GM21723 (cell line): ENCODE measurements around the gene RASA2.
A peak's percentile ranks its signal among the peaks of the same experiment; 100 is the strongest.
"Not testable (repeated sequence)": the region's sequence is repeated elsewhere in the genome, so short reads cannot be mapped to it uniquely, and the experiment has no call there.

Source experiments
- ATAC-seq: cut with Tn5 transposase; IDR thresholded peaks from one replicate; pipeline ENCODE4 v1.9.1; 2021; ENCODE audit warnings: mild to moderate bottlenecking, moderate library complexity; ENCODE audit not compliant: unreplicated experiment

The RASA2 gene

DNA sequence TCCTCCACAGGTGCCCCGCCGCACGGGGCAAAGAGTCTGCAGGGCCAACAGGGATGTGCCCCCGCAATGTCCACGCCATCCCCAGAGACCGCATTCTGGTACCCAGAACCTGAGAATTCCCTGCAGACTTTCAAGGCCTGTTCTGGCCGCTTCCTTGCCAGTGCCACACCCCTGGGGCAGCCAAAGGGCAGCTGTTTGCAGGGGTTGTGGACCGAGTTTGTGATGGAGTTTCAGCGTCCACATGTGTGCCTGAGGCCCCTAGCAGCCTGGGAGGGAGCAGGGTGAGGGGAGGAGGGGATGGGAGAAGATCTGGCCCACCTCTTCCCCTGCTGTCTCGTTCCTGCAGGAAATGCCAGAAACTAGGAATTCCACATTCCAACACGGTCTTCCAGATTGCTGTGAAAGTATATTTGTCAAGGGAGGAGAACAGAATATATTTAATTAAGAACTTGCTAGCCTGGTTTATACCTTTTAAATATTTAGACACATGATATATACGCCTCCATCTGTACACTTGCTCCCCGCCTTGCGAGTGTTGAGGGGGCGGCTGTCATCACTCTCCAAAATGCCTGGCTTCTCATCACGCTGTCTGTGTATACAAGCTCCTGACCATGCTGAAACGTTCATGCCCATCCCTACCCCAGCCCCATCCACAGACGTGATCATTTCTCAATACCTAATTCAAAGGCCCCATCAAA lies 31.1 kb upstream of the RASA2 start:
- no peak for ATAC-seq

DNA sequence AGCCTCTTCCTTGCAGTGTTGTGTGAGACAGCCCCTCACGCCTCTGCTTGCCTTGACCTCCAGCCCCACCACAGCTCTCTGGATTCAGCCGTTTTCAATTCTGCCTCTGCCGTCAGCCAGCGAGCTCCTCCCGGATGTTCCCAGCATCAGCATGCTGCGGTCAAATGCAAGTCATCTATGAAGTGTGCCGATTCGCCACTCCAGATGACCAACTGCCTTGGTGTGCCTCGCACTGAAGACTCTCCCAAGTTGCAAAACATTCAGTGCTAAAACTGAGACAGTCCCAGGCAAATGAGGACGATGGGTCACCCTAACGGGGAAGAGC lies 30.6 kb upstream of the RASA2 start:
- no peak for ATAC-seq

DNA sequence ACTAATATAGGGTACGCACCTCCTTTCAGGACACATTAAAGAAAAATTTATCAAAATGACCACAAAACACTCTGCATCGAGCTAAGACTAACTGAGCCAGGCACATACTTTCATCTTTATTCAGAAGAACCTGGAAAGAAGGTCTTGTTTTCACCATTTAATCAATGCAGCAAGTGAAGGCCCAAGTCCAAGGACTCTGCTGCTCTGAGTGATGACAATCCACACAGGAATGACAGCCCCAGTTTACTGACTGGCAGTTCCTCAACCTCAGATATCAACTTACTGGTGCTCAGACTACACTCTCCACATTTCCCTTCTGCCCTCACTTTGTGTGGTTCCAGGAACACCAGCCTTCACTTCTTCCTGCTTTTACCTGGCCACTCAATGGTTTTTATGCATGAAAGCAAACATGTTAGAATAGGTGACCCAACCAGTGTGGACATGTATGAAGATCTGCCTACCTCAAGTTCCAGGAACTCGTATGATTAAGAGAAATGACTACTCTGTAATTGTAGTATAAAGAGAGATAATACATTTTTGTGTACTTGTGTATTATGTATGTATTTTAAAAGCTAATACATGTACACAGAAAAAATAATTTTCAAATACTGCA lies 29.1 kb upstream of the RASA2 start:
- no peak for ATAC-seq

DNA sequence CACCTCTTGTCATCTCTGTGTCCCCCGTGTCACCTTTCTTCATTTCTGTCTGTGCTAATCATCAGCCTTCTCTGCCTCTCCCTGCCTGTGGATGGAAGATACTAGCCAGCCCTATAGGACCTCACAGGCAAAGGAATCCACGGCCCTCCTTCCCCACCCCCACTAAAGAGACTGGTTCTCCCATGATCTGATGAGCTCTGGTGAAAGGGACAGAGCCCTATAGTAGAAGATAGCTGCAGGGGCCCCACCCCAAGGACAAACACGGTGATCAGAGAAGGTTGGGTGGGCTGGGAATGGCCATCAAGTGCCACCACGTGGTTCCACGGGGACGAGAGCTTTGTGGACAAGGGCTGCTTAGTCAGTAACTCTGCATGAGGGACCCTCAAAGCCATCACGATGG lies 27.8 kb upstream of the RASA2 start:
- no peak for ATAC-seq

DNA sequence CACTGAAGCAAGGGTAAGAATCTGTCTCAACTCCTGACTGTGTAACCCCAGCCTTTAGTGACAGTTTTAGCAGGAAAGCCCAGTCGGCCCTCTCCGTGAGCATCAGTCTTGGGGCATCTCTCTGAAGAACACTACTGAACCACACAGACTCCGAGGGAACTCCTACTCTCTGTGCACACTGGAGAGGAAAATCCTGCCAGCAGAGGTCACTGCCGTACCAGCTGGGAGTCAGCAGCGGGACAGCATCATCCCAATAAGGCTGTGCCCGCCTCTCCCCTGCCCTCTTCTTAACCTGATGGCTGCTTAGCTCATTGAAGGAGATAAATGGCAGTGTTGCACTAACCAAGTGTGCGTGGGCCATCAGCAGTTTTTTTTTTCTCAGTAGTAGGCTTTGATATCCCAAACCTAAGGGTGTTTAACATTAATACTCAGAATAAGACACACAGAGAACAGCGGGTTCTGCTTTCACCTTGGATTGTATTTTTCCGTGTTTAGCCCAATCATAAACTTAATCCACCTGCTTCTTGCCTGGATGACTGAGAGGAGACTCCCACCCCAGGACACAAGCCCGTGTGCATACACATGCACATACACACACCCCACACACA lies 26.6 kb upstream of the RASA2 start:
- ATAC-seq: peak; percentile 96

DNA sequence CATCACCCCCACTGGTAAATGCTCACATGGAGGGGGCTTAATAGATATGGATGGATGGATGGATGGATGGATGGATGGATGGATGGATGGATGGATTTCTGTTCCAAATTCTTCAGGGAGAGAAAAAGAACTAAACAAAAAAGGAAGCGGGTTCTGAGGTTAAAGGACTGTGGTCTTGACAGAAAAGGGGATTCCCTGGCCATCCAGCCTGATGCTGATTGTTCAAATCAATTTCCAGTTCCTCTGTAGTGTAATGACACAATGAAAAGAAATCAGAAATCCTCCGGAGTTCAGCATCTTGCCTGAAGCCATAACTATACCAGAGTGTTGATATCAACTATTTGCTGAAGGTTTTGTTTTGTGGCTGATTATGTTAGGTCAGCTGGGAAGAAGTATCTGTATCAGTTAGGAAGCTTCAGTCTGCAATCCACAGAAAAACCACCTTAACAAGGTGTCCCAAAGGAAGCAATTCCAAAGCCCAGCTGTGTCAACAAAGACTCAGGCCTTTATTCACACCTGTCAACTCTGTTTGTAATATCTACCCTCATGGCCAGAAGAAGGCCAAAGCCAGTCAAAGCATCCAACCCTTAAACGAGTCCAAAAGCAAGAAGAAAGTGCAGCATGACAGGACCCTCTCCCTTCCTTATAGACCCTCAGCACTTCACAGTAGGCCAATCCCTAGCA lies 24.5 kb upstream of the RASA2 start:
- no peak for ATAC-seq

DNA sequence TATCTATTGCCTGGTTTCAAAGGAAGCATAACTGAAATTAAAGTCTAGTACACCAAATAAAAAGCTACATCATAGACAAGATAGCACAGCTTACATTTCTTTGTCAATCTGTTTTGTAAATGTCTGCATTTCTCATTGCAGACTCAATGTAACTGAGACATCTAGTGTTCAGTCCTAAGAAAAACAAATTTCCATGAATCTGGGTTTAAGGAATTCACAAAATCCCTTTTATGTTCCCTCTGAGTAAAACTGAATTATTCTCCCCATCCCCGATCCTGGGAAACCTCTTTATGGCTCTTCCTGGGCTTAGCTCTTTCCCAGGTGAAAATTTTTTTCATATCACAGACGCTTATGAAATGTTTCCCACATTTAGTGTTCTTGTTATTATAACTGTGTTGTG lies 21.6 kb upstream of the RASA2 start:
- ATAC-seq: no peak

DNA sequence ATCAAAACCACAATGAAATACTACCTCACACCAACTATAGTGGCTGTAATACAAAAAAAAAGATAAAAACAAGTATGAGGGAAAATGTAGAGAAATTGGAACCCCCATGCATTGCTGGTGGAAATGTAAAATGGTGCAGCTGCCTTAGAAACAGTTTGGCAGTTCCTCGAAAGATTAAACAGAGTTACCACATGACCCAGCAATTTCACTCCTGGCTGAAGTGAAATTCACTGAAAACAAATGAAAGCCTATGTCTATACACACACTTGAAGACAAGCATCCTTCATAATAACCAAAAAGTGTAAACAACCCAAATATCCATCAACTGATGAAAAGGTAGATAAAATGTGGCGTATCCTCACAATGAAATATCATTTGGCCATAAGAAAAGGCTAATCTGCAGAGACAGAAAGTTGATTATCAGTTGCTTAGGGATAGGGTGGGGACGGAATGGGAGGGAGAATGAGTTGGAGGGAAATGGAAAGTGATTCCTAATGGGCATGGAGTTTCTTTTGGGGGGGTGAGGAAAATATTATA lies 20.1 kb upstream of the RASA2 start:
- ATAC-seq: no peak

DNA sequence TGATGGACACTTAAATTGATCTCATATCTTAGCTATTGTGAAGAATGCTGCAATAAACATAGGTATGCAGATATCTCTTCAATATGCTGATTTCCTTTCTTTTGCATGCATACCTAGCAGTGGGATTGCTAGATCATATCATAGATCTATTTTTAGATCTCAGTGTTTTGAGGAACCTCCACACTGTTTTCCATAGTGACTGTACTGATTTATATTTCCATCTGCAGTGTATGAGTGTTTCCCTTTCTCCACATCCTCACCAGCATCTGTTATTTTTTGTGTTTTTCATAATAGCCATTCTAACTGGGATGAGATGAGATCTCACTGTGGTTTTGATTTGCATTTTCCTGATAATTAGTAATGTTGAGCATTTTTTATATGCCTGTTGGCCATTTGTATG lies 17.1 kb upstream of the RASA2 start:
- no peak for ATAC-seq

DNA sequence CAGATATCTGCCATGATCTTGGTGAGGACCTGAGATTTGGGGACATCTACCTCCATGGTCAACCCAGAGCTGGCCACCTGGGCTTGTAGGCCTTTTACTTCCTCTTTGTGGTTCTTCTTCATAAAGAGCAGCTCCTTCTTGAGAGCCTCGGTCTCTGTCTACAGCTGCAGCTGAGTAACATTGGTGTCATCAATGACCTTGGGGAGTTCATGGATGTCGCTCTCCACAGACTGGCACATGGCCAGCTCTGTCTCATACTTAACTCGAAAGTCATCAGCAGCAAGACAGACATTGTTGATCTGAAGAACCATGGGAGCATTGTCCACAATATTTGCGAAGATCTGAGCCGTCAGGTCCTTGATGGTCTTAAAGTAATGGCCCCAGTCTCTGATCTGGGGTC lies 15.7 kb upstream of the RASA2 start:
- no peak for ATAC-seq

DNA sequence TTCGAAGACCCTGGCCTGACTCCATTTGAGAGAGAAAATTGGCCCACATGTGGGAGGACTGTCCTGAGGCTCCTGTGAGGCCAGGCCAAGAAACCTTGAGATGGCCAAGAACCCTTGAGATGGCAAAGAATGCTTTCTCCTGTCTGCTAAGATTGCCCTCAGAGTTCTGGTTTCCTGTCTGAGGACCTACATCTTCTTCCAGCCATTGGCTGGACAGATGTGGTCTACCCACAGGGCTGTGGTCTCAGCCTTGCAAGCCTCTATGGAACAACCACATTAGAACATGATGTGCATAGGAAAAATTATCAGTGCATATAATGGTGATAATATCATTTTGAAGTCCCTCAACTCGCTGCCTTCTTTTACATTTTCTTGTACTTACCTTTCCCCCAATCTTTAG lies 10.8 kb upstream of the RASA2 start:
- no peak for ATAC-seq

DNA sequence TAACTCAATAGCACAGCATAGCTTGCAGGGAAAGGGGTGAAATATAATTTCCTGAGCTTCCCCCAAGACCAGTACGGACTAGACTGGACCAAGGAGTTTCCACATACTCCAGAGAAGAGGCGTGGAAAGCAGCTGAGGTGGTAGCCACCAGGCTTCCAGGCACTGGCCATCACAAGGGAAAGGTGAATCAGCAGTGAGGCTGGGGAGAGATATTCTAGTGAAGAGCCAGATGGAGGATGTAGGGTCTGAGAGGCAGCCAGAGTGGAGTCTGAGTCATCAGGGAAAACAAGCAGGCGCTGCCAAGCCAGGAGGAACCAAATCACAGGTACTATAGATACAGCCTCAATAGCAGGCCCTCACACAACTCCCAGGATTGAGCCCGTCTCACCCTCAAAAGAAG lies 9.6 kb upstream of the RASA2 start:
- ATAC-seq: no peak

DNA sequence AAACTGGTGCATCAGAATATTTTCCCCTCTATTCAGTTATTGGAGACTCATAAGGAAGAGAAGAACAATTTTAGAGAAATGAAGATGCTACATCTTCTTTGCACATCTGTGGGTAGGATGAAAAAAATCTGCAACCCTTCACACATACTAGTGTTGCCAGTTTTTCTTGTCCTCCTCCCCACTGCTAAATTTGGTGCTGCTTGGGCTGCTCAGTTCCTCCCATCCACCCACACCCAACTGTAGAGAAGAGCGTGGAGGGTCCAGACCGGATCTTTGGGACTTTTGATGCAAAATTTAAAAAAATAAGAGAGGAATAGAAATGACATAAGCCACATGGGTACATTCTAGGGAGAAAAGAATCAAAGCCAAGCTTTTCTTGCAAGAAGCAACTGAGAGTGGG lies 8.7 kb upstream of the RASA2 start:
- no peak for ATAC-seq

DNA sequence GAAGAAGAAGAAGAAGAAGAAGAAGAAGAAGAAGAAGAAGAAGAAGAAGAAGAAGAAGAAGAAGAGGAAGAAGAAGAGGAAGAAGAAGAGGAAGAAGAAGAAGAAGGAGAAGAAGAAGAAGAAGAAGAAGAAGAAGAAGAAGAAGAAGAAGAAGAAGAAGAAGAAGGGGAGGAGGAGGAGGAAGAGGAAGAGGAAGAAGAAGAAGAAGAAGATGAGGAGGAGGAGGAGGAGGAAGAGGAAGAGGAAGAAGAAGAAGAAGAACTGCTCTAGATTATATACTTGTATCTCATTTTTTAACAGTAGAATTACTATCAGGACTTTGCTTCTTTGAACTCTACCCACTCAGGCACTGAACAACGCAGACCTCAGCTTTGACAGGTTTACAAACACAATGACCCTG lies 8.0 kb upstream of the RASA2 start:
- ATAC-seq: not testable (repeated sequence)

DNA sequence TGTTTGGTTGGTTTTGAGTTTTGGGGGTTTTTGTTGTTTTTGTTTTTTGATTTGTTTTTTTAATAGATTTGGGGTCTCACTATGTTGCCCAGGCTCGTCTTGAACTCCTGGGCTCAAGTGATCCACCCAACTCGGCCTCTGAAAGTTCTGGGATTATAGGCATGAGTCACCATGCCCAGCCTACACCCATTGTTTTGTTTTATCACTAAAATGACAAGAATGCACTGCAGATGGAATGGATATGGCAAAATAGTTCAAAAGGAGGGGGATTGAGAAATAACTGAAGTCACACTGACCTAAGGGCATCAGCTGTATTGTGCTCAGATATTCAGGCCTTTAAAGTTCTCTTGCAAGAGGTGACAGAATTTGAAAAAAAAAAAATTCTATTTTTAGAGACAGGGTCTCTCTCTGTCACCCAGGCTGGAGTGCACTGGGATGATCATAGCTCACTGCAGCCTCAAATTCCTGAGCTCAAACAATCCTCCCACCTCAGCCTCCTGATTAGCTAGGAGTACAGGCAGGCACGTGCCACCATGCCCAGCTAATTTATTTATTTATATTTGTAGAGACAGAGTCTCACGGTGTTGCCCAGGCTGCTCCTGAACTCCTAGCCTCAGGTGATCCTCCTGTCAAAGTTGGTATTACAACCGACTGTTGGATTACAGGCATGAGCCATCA lies 4.4 kb upstream of the RASA2 start:
- no peak for ATAC-seq

DNA sequence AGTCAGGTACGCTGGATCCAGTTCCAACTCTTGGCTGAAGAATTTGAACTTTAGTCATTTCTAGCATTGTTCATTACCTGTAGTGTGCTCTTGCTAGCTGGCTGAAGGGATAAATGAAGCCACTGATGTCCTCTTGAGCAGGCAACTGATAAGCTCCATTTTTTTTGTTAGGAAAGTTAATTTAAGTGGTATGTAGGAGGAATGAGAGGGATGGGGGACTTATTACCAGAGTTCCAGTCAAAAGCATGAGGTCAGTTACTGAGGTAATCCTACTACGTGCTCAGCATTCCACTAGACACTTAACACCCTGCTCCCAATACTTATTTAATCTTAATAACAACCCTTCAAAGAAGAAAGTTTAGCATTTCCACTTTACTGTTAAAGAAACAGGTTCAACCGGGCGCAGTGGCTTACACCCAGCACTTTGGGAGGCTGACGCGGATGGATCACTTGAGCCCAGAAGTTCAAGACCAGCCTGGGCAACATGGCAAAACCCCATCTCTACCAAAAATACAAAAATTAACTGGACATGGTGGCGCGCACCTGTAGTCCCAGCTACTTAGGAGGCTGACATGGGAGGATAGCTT lies 2.0 kb upstream of the RASA2 start:
- no peak for ATAC-seq

DNA sequence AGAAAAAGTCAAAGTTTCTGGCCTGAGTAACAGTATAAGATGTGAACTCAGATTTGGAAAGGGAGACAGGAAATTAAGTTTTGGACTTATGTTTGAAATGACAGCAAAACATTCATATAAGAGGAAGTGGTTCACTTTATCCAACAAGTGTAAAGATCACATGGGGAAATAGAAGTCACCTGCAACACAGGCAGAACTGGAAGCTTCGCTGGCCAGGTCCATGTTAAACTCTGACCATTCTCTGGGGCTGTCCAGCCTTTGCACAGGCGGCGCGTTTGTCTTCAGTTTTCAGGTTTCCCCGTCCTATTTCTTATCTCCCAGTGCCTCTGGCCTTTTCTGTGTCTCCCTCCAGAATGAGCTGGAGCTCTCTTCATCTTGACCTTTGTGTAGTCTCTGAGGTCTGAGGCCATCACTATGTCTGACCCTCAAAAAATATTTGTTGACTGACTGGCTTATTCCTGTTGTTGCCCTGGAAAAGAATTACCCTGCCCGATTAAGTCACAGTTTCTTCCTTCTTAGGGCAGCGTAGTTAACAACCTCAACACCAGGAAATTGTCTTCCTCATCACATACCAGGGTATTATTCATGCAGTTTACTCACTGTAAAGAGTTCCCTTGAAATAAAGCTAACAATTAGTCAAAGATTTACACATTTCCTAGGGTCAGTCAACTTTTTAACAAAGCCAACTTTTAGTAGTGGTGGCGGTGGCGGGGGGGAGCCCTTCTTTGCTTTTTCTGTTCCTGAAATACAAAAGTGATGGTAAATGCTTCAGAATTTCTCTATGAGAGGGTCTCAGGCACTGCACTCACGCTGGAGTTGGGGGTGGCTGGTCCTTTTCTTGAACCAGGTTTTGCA lies 959 bp upstream of the RASA2 start:
- ATAC-seq: no peak

DNA sequence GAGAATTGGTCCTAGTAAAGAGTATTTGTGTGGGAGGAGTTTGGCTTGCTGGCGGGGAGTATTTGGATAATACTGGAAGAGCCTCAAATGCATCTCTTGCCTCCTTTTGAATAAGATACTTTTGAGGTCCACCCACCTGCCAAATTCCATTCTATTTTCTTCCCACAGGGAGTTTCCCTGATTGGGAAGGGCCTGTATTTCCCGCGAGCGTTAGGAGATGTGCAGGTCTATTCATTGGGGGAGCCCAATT lies 406 bp upstream of the RASA2 start:
- ATAC-seq: no peak

DNA sequence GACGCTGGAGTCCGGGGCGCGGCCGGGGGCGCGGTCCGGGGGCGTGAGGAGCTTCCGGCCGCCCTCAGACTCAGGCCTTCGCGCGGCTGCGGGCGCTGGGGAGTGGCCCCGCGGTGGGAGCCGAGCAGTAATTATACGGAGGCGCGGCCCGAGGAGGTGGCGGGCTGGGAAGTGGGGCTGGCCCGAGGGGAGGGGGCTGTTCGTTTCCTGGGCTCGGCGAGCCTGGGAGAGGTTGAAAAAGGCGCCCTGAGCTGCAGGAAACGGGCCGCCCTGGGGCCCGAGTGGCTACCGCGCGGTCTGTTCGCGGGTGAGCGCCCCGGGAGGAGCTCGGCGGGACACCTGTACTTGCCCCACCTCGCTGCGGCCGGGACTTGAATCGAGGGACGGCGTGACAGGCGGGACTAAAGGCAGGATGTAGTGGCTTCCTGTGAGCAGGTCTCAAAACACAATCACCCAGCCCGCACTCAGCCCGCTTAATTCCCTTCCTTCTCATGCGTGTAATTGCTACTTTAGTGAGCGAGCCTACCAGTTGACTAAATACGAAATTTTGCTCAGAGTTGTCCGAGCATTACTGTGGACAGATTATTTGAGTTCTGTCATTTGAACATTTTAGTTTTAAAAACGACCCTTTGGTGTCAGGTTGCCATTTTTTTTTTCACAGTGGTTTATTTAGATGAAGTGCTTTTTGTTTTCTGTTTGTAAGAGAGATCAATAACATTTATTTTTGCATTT lies 860 bp downstream of the RASA2 start:
- peak; percentile 84 for ATAC-seq

DNA sequence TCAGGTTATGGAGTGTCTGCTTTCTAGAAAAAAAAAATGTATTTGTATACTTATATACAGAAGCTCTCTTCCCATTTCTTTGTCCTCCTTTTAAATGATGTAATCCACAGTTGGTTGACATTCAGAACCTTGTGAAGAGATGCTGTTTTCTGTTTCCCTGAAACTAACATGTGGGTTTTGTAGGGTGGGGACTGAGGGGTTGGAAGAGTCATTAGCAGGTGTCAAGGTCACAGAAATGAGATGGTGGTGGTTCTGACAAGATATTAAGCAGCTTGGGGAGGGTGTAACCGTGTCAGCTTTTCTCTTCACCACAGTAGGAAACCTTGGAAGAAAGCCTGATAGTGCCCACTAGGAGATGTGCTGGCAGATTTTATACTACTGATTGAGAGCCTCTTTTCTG lies 2.4 kb downstream of the RASA2 start:
- ATAC-seq: no peak
